GM21723 (cell line): ENCODE data around the gene MIPOL1.
"Not testable (repeated sequence)": the region's sequence is repeated elsewhere in the genome, so short reads cannot be mapped to it uniquely, and the experiment has no call there.

ENCODE experiments used
- ATAC-seq: cut with Tn5 transposase; IDR thresholded peaks from one replicate; pipeline ENCODE4 v1.9.1; 2021; ENCODE audit warnings: mild to moderate bottlenecking, moderate library complexity; ENCODE audit not compliant: unreplicated experiment

The MIPOL1 gene

DNA sequence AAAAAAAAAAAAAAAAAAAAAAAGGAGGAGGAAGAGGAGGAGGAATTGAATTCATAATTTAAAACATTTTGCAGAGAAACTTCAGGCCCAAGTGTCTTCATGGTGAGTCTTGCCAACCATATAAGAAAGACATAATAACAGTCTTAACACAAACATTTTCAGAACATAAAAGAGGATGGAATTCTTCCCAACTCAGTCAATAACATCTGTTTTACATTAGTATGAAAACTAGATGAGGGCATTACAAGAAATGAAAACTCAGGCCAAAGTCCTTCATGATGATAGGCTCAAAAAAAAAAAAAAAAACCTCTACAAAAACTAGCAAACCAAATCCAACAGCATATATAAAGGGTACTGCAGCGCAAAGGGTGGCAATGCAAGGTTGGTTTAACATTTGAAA, 245.7 kb downstream of the MIPOL1 start:
- no peak for ATAC-seq

DNA sequence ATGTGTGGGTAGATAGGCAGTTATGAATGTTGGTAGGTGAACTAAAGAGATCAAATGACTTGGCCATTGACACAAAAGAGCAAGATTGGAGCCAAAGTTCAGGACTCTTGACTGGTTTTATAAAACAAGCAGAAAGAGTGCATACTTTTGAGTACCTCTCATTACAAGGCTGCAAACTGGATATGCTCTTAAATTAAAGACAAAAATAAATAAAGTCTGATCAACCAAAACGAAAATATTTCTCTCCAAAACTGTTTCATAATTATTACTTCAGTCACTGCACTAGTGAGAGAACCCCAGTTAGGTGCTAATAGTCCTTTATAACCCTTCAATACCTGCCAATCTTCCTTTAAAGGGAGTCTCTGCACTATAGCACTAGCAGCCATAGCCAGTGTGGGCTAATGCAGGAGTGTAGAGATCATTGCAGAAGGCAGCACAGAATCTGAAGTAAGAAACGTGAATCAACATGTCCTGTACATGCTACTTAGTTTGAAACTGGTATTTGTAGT, 250.2 kb downstream of the MIPOL1 start:
- no peak for ATAC-seq

DNA sequence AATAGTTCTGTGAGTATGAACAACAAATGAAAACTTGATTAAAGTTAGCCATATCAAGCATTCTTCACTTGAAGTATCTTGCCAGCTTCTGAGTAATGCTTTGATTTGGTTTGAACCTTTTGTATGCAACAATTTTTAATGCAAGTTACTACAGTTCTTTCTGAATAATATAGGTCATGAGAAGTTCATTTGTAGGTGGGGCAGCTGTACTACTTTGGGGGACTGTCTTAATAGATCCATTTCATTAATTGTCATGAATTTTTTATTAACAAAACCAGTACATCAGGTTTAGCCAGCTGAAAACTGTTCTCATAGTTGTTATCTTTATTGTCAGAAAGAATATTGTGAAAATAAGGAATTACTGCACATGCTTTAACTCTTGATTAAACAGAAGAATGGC, 254.6 kb downstream of the MIPOL1 start:
- no peak for ATAC-seq

DNA sequence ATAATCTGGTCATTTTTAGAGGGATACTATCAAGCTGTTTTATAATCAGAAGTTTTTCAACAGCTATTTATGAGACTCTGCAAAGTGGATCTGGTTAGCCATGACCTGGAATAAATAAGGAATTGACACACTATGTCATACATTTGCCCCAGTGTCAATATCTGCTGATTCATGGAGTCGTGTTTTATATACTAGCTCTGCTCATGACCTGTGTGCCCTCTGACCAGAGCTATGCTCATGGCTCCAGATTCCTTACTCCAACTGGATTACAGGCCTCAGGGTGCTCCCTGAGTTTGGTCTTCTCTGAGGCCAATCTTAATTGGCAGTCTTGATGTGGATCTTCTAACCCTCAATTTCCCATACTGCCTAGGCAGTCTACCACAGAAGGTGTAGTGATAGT, 256.2 kb downstream of the MIPOL1 start:
- ATAC-seq = no peak

DNA sequence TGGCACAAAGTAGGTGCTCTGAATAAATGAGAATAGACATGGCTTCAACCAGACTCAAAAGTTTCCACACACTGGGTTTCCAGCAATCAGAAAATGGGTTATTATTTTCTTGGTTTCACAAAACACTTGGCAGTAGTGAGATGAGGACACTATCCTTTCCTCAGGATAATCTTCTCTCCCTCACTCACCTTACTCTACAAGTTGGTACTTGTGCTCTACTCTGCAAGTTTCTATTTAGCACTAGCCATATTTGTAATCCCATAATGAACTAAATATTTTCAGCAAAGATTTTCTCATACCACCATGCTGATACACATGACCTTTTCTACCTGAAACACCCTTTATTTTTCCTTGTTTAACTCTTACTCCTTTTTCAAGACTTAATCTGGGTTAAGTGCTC, 259.6 kb downstream of the MIPOL1 start:
- no peak for ATAC-seq

DNA sequence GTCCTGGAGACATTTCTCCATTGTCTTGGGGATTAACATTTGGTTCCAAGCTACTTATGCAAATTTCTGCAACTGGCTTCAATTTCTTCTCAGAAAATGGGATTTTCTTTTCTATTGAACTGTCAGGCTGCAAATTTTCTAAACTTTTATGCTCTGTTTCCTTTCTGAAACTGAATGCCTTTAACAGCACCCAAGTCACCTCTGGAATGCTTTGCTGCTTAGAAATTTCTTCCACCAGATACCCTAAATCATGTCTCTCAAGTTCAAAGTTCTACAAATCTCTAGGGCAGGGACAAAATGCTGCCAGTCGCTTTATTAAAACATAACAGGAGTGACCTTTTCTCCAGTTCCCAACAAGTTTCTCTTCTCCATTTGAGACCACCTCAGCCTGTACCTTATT, 264.7 kb downstream of the MIPOL1 start:
- ATAC-seq = not testable (repeated sequence)

DNA sequence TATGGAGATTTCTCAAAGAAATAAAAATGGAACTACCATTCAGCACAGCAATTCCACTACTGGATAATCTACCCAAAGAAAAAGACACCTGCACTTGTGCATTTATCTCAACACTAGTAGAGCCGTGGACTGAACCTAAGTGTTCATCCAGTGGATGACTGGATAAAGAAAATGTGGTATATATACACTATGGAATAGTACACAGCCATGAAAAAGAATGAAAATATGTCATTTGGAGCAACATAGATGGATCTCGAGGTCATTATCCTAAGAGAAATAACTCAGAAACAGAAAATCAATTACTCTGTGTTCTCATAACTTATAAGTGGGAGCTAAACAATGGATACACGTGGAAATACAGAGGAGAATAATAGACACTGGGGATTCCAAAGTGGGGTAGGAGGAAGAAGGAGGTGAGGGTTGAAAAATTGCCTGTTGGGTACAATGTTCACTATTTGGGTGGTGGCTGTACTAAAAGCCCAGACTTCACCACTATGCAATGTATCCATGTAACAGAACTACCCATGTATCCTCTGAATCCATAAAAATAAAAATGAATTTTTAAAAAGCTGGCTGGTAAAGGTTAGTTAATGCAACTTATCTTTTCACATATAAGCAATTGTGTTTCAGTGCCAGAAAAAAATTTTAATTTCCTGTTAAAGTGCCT, 266.6 kb downstream of the MIPOL1 start:
- no peak for ATAC-seq

DNA sequence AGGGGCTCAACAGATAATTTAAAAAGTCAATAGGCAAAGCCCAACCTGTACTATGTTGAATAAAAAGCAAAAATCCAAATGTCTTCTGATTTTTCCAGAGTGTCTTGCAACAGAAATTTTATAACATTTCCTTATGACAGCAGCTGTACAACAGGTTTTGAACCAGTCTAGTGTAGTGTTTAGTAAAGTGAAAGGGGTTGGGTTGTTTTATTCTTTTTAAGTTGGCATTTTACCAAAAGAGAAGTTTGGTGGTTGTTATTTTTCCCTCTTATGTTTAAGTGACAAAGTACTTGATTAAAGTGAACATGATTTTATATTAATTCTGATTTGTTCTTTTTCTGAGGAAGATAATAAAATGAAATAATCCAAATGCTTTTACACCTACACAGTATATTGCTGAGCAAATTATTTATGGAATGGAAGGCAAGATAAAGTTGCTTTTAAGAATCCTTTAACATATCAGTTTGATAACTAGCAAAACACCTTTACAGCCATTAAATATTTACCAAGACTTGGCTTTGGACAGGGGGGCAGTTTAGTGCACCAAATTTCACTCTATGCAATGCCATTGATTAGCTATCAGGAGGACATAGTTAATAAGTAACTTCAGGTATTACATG, 268.4 kb downstream of the MIPOL1 start:
- ATAC-seq = no peak

DNA sequence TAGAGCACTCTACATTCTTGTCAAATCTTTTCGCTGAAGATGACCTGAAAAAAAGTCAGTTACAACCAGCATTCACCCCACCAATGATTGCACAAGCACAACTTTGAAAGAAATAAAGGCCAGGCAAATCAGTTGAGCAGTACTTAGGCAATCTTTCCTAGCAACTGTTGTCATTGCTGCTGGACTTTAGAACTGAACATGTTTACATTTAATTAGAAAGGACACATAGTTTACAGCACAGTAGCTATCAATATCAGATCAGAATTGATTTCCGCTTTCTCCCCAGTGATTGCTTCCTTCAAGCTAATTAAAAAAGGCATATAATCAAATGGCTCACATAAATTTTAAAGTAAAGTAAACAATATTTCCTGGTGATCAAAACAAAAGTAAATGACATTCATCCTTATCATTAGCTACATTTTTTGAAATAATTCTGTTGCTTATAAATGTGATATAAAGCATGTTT, 268.9 kb downstream of the MIPOL1 start:
- ATAC-seq = no peak

DNA sequence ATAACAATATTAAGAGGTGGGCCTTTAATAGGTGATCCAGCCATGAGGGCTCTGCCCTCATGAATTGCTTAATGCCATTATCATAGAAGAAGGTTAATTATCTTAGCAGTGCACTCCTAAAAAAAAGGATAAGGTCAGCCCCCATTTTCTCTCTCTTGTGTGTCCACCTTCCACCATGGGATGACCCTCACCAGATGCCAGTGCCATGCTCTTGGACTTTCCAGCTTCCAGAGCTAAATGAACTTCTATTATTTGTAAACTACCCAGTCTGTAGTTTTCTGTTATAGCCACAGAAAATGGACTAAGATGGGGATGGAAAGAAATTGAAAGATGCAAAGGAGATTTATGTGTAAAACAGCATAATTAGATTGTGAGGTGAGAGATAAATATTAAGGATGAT, 271.9 kb downstream of the MIPOL1 start:
- ATAC-seq = no peak

DNA sequence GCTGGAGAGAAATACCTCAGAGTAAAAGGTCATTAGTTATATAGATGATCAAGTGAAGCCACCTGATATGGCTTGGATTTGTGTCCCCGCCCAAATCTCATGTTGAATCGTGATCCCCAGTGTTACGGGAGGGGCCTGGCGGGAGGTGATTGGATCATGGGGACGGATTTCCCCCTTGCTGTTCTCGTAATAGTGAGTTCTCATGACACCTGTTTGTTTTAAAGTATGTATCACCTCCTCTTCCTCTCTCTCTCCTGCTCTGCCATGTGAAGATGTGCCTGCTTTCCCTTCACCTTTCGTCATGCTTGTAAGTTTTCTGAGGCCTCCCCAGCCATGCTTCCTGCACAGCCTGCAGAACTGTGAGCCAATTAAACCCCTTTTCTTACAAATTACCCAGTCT, 272.5 kb downstream of the MIPOL1 start:
- ATAC-seq = no peak

DNA sequence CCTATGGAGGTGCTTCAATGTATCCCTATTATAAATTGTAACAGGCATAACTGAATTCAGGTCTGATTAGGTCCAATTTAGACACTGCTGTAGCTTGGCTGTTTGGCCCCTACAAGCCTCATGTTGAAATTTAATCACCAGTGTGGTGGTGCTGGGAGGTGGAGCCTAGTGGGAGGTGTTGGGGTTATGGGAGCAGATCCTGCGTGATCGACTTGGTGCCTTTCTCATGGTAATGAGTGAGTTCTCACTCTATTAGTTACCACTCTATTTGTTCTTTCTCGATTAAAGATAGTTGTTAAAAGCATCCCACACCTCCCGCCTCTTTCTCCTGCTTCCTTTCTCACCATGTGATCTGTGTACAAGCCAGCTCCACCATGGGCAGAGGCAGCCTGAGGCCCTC, 275.2 kb downstream of the MIPOL1 start:
- ATAC-seq = no peak

DNA sequence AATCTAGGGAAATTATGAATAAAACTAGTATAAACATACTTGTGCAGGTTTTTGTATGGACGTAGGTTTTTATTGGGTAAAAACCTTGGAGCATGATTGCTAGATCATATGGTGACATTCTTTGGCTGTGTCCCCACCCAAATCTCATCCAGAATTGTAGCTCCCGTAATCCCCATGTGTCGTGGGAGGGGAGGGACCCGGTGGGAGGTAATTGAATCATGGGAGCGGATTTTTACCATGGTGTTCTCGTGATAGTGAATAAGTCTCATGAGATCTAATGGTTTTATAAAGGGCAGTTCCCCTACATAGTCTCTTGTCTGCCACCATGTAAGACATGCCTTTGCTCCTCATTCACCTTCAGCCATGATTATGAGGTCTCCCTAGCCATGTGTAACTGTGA, 276.5 kb downstream of the MIPOL1 start:
- ATAC-seq = no peak

DNA sequence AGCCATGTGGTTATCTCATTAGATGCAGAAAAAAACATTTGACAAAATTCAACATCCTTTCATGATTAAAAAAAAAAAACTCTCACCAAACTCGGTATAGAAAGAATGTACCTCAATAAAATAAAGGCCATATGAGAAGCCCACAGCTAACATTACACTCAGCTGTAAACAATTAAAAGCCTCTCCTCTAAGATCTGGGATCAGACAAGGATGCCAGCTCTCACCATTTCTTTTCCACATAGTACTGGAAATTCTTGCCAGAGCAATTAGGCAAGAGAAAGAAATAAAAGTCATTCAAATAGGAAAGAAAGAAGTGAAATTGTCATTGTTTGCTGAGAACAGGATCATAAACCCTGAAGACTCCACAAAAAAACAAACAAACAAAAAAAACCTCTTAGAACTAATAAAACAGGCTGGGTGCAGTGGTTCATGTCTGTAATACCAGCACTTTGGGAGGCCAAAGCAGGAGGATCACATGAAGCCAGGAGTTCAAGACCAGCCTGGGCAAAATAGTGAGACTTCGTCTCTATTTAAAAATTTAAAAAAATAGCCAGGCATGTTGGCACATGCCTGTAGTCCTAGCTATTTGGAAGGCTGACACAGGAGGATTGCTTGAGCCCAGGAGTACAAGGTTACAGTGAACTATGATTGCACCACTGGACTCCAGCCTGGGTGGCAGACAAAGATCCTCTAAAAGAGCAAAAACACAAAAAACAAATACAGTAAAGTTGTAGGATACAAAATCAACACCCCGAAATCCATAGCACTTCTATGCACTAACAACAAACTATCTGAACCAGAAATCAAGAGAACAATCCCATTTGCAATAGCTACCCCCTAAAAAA, 282.9 kb downstream of the MIPOL1 start:
- no peak for ATAC-seq

DNA sequence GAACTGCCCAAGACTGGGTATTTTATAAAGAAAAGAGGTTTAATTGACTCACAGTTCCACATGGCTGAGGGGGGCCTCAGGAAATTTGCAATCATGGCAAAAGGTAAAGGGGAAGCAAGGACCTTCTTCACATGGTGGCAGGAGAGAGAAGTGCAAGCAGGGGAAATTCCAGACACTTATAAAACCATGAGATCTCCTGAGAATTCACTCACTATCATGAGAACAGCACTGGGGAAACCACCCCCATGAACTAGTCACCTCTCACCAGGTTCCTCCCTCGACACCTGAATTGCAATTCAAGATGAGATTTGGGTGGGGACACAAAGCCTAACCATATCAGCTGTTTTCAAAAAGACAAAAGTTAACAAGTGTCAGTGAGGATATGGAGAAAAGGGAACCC, 284.7 kb downstream of the MIPOL1 start:
- no peak for ATAC-seq

DNA sequence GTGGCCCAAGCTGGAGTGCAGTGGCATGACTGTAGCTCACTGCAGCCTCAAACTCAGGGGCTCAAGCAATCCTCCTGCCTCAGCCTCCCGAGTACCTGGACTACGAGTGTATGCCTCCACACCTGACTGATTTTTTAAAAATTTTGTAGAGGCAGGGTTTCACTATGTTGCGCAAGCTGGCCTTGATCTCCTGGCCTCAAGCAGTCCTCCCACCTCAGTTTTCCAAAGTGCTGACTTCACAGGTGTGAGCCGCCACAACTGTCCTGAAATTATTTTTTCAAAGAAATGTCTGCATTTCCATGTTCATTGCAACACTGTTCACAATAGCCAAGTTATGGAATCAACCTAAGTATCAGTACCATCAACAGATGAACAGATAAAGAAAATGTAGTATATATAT, 285.9 kb downstream of the MIPOL1 start:
- ATAC-seq = no peak

DNA sequence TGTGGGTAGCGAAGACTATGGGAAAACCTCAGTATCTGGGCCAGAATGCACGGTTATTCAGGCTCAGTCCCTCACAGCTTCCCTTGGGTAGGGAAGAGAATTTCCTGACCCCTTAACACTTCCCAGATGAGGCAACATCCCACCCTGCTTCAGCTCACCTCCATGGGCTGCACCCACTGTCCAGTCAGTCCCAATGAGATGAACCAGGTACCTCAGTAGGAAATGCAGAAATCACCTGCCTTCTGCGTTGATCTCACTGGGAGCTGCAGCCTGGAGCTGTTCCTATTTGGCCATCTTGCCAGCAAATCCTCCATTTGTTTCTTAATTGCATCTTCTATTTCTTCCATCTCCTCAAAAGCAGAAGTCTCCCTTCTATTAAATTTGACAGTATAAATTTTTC, 292.9 kb downstream of the MIPOL1 start:
- ATAC-seq = no peak

DNA sequence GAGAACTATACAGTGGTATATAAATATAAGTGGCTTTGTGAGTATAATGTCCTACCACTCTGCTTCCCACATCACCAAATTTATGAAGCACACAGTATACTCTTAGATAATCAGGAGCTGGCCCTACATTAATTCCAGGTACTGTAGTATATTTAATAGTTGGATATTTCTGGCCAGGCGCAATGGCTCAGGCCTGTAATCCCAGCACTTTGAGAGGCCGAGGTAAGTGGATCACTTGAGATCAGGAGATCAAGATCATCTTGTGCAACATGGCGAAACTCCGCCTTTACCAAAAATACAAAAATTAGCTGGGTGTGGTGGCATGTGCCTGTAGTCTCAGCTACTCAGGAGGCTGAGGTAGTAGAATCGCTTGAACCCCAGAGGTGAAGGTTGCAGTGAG, 293.3 kb downstream of the MIPOL1 start:
- no peak for ATAC-seq

DNA sequence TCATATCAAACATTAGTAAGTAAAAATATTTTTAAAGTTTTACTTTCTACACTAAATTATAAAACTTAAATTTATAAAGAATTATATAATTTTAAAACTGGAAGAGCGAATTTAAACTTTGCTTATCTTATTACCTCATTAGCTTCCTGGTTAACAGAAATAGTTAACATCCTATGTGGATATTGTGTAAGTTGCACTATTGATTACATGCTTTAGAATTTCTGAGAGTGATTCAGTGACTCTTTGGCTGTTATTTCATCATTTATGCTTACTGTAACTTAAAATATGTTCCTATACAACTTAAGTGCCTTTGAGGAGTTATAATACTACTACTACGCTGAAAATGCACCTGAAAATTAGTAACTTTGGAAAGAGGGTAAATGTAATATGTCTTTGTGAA, 295.9 kb downstream of the MIPOL1 start:
- no peak for ATAC-seq

DNA sequence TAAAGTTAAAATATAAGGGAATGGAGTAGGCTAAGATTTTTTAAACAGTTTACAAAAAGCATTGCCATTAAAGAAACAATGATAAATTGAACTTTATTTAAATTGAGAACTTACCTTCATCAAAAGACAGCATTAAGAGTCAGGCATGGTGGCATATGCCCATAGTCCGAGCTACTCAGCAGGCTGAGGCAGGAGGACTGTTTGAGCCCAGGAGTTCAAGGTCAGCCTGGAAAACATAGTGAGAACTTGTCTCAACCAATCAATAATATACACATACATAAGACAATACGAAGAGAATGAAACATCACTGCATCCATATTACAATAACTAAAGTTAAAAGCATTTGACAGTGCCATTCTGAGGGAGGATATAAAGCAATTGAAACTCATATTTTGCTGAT, 299.7 kb downstream of the MIPOL1 start:
- no peak for ATAC-seq

DNA sequence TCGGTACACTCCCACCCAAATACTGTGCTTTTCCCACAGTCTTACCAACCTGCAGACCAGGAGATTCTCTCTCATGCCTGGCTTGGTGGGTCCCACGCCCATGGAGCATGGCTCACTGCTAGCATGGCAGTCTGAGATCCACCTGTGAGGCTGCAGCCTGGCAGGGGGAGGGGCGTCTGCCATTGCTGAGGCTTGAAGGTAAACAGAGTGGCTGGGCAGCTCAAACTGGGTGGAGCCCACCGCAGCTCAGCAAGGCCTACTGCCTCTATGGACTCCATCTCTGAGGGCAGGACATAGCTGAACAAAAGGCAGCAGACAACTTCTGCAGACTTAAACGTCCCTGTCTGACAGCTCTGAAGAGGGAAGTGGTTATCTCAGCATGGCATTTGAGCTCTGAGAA, 304.1 kb downstream of the MIPOL1 start:
- no peak for ATAC-seq

DNA sequence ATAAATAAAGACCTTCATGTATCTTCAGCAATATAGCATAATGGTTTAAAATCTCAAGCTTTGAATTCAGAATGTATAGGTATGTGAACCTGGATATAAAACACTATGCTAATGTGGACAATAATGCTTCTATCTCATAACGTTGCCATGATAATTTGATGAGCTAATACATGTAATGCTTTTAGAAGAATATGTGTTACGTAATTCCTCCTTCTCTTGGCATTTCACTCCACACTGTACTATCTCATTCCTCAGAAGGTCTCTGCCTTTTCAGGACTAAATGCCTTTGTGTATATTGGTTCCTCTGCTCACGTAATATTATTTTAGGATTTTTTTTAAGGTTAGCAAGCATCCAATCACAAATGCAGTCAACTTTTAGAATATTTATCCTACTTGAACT, 310.8 kb downstream of the MIPOL1 start:
- no peak for ATAC-seq
